Liver (tissue), 3 donors: ENCODE data around the gene ST8SIA5.

Experiments used
- CTCF ChIP-seq: fragments of 150-350 bp; IDR thresholded peaks from 2 replicates; pipeline ENCODE4 v1.5.1; 2017; ENCODE audit warnings: improper control_type of control experiment, low read depth, low read length; ENCODE audit not compliant: missing input control
- EGR1 ChIP-seq, 2 donors: IDR thresholded peaks; 2 replicates each; pipeline ENCODE4 v1.6.1; 2016 to 2018; ENCODE audit warnings: antibody characterized with exemption in 2 of 2, low read depth in 2 of 2
- FOXA1 ChIP-seq: IDR thresholded peaks from 2 replicates; pipeline ENCODE4 v1.6.1; 2016; ENCODE audit warnings: antibody characterized with exemption
- HNF4G ChIP-seq: IDR thresholded peaks from 2 replicates; pipeline ENCODE4 v1.6.1; 2016; ENCODE audit warnings: antibody characterized with exemption
- TAF1 ChIP-seq: conservative IDR thresholded peaks from 2 replicates; pipeline ENCODE4 v1.6.1; 2016; ENCODE audit warnings: antibody characterized with exemption, mild to moderate bottlenecking
- YY1 ChIP-seq: IDR thresholded peaks from 2 replicates; pipeline ENCODE4 v1.6.1; 2016; ENCODE audit warnings: antibody characterized with exemption, mild to moderate bottlenecking
- ZBTB33 ChIP-seq: IDR thresholded peaks from 2 replicates; pipeline ENCODE4 v1.6.1; 2016; ENCODE audit warnings: antibody characterized with exemption
- donor health status: healthy.
- donor health status: healthy.

DNA sequence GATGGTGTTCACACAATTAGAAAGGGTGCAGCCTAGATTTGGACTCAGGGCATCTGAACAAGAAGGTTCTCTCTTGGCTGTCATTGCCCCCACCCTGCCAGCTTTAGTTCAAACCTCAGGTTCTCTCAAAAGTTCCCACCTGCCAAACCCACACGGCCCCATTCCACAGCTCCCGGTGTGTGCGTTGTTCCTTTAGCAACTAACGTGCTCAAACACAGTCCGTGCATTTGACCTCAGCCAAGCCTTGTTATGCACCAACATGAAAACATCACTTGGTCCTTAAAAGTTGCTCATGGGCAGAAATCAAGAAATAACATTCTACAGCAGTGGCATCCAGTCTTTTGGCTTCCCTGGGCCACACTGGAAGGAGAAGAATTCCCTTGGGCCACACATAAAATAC lies 131.8 kb downstream of the ST8SIA5 start:
- no peak for TF ChIP-seq CTCF
- no peak for TF ChIP-seq EGR1 (IDR thresholded peaks at IDR 0.05; ENCODE audit: low read depth in 2 of 2)
- TF ChIP-seq TAF1: no peak
- TF ChIP-seq HNF4G: no peak
- no peak for TF ChIP-seq FOXA1
- TF ChIP-seq ZBTB33: no peak
- no peak for TF ChIP-seq YY1
